IMR-90 (cell line): ENCODE results near the gene FAT2. TPM values are rescaled to one million over a fixed set of nuclear protein-coding genes. Genes with fewer than 3 reads are reported as not detected.

Experiments
- ATAC-seq: fragments of 200-7000 bp; cut with Tn5 transposase; 2 replicates; pipeline ENCODE4 v1.9.1; 2020; ENCODE audit warnings: low read depth, mild to moderate bottlenecking, moderate library complexity
- BruUV-seq: library from RNA; stranded (reverse); fragments of 400-500 nt; replicated peaks from 2 replicates; lab custom pipeline; 2021; lab: Mats Ljungman, UMichigan
- CTCF ChIA-PET: fragments of 300-600 bp; formaldehyde crosslinking; extraction: SDS; loops from one replicate; lab custom pipeline; 2021; ENCODE audit warnings: antibody characterized with exemption; lab: Yijun Ruan, JAX
- POLR2A ChIA-PET: fragments of 300-600 bp; sonication (Branson Sonifier 250); formaldehyde crosslinking; loops from one replicate; lab custom pipeline; 2022; ENCODE audit warnings: antibody characterized with exemption; ENCODE audit not compliant: unreplicated experiment; lab: Charles Lee
- DNase-seq: peaks from one replicate; pipeline ENCODE4 v3.0.0; 2013
- H2AFZ ChIP-seq: replicated peaks from 2 replicates; pipeline ENCODE3; 2013; ENCODE audit warnings: low read length, mild to moderate bottlenecking; ENCODE audit not compliant: poor library complexity
- H2AK5ac ChIP-seq: 2 replicates; pipeline ENCODE4 v1.6.1; 2013; ENCODE audit warnings: low read depth, low read length, inconsistent platforms
- H2AK9ac ChIP-seq: replicated peaks from 2 replicates; pipeline ENCODE3; 2013; ENCODE audit warnings: mild to moderate bottlenecking, low read depth, low read length, moderate library complexity; ENCODE audit not compliant: poor library complexity
- H2BK120ac ChIP-seq: 2 replicates; pipeline ENCODE4 v1.6.1; 2013; ENCODE audit warnings: low read depth, low read length, inconsistent platforms
- H2BK15ac ChIP-seq: 3 replicates; pipeline ENCODE4 v1.6.1; 2013; ENCODE audit warnings: low read depth, low read length, inconsistent platforms
- H2BK20ac ChIP-seq: 2 replicates; pipeline ENCODE4 v1.6.1; 2013; ENCODE audit warnings: low read depth, mild to moderate bottlenecking, inconsistent platforms, low read length, moderate library complexity
- H2BK5ac ChIP-seq: 2 replicates; pipeline ENCODE4 v1.6.1; 2013; ENCODE audit warnings: mild to moderate bottlenecking, low read depth, low read length, inconsistent platforms; ENCODE audit not compliant: poor library complexity, severe bottlenecking
- H3K14ac ChIP-seq: replicated peaks from 2 replicates; pipeline ENCODE4 v1.6.1; 2013; ENCODE audit warnings: low read depth, low read length, inconsistent platforms
- H3K18ac ChIP-seq: 2 replicates; pipeline ENCODE4 v1.6.1; 2013; ENCODE audit warnings: low read depth, low read length, control low read depth
- H3K23ac ChIP-seq: 2 replicates; pipeline ENCODE4 v1.6.1; 2013; ENCODE audit warnings: low read depth, low read length, inconsistent platforms
- H3K27ac ChIP-seq: 2 replicates; pipeline ENCODE4 v1.5.1; 2013; ENCODE audit warnings: mild to moderate bottlenecking, control low read depth, low read length; ENCODE audit not compliant: insufficient read depth
- H3K27me3 ChIP-seq: 2 replicates; pipeline ENCODE4 v1.6.1; 2013; ENCODE audit warnings: low read length; ENCODE audit not compliant: control insufficient read depth, insufficient read depth
- H3K36me3 ChIP-seq: 2 replicates; pipeline ENCODE4 v1.6.1; 2013; ENCODE audit warnings: low read length, mixed read lengths; ENCODE audit not compliant: control insufficient read depth, insufficient read depth
- H3K4ac ChIP-seq: 2 replicates; pipeline ENCODE4 v1.6.1; 2013; ENCODE audit warnings: low read depth, low read length, inconsistent platforms
- H3K4me1 ChIP-seq: 2 replicates; pipeline ENCODE4 v1.6.1; 2013; ENCODE audit warnings: low read length, mixed read lengths; ENCODE audit not compliant: control insufficient read depth, insufficient read depth
- H3K4me2 ChIP-seq: 2 replicates; pipeline ENCODE4 v1.6.1; 2013; ENCODE audit warnings: low read depth, mild to moderate bottlenecking, control low read depth, low read length, moderate library complexity
- H3K4me3 ChIP-seq: 2 replicates; pipeline ENCODE4 v1.5.1; 2013; ENCODE audit warnings: low read depth, mild to moderate bottlenecking, control low read depth, low read length, moderate library complexity; ENCODE audit not compliant: insufficient read depth
- H3K56ac ChIP-seq: 2 replicates; pipeline ENCODE4 v1.6.1; 2013; ENCODE audit warnings: low read length, inconsistent platforms; ENCODE audit not compliant: insufficient read depth; ENCODE audit errors: extremely low read depth
- H3K79me1 ChIP-seq, 2 experiments: 2 replicates each; pipeline ENCODE4 v1.6.1; 2013; ENCODE audit warnings: low read length in 2 of 2, inconsistent platforms in 1 of 2, low read depth in 1 of 2
- H3K9ac ChIP-seq: 2 replicates; pipeline ENCODE4 v1.6.1; 2013; ENCODE audit warnings: low read depth, low read length, control low read depth
- H3K9me1 ChIP-seq: 2 replicates; pipeline ENCODE4 v1.6.1; 2013; ENCODE audit warnings: low read length, inconsistent platforms; ENCODE audit not compliant: insufficient read depth
- H3K9me3 ChIP-seq: 2 replicates; pipeline ENCODE4 v1.6.1; 2013; ENCODE audit warnings: low read length; ENCODE audit not compliant: control insufficient read depth, insufficient read depth
- H4K20me1 ChIP-seq: 2 replicates; pipeline ENCODE4 v1.6.1; 2013; ENCODE audit warnings: low read length, inconsistent platforms; ENCODE audit not compliant: insufficient read depth
- H4K5ac ChIP-seq: 2 replicates; pipeline ENCODE4 v1.6.1; 2013; ENCODE audit warnings: mild to moderate bottlenecking, low read depth, low read length, control low read depth
- H4K8ac ChIP-seq, 2 experiments: 2 replicates each; pipeline ENCODE4 v1.6.1; 2013; ENCODE audit warnings: low read depth in 2 of 2, low read length in 2 of 2, control low read depth in 1 of 2, inconsistent platforms in 1 of 2
- H4K91ac ChIP-seq: 2 replicates; pipeline ENCODE4 v1.6.1; 2013; ENCODE audit warnings: low read depth, low read length, inconsistent platforms; ENCODE audit not compliant: insufficient read depth
- BHLHE40 ChIP-seq: fragments of 150-350 bp; IDR thresholded peaks from 2 replicates; pipeline ENCODE4 v1.6.1; 2016; ENCODE audit warnings: mild to moderate bottlenecking, low read depth, low read length
- CEBPB ChIP-seq: IDR thresholded peaks from 2 replicates; pipeline ENCODE4 v1.6.1; 2012; ENCODE audit warnings: low read depth, low read length, improper control_type of control experiment
- CHD1 ChIP-seq: IDR thresholded peaks from 2 replicates; pipeline ENCODE4 v1.6.1; 2012; ENCODE audit warnings: low read depth, low read length, improper control_type of control experiment
- CTCF ChIP-seq: conservative IDR thresholded peaks from 2 replicates; pipeline ENCODE4 v1.5.1; 2012; ENCODE audit warnings: mild to moderate bottlenecking, low read depth, low read length, improper control_type of control experiment
- ELK1 ChIP-seq: fragments of 150-350 bp; IDR thresholded peaks from 2 replicates; pipeline ENCODE4 v1.6.1; 2016; ENCODE audit warnings: low read depth, mild to moderate bottlenecking, low read length, moderate library complexity, borderline replicate concordance
- FOS ChIP-seq: fragments of 150-350 bp; IDR thresholded peaks from 2 replicates; pipeline ENCODE4 v1.6.1; 2016; ENCODE audit warnings: low read depth, low read length
- MAFK ChIP-seq: IDR thresholded peaks from 2 replicates; pipeline ENCODE4 v1.6.1; 2012; ENCODE audit warnings: low read depth, low read length, improper control_type of control experiment
- MAZ ChIP-seq: IDR thresholded peaks from 2 replicates; pipeline ENCODE4 v1.6.1; 2012; ENCODE audit warnings: low read depth, mild to moderate bottlenecking, low read length, improper control_type of control experiment, moderate library complexity, borderline replicate concordance
- MXI1 ChIP-seq: IDR thresholded peaks from 2 replicates; pipeline ENCODE4 v1.6.1; 2012; ENCODE audit warnings: low read depth, mild to moderate bottlenecking, low read length, moderate library complexity, borderline replicate concordance
- NFE2L2 ChIP-seq: fragments of 150-350 bp; IDR thresholded peaks from 2 replicates; pipeline ENCODE4 v1.6.1; 2016; ENCODE audit warnings: low read depth, mild to moderate bottlenecking, low read length
- POLR2A ChIP-seq: IDR thresholded peaks from 2 replicates; pipeline ENCODE4 v1.6.1; 2012; ENCODE audit warnings: mild to moderate bottlenecking, low read depth, low read length
- RAD21 ChIP-seq: IDR thresholded peaks from 2 replicates; pipeline ENCODE4 v1.6.1; 2012; ENCODE audit warnings: low read length, improper control_type of control experiment
- RCOR1 ChIP-seq: IDR thresholded peaks from 2 replicates; pipeline ENCODE4 v1.6.1; 2012; ENCODE audit warnings: mild to moderate bottlenecking, low read length, improper control_type of control experiment; ENCODE audit not compliant: insufficient replicate concordance
- RFX5 ChIP-seq: IDR thresholded peaks from 2 replicates; pipeline ENCODE4 v1.8.0; 2012; ENCODE audit warnings: low read depth, mild to moderate bottlenecking, low read length, moderate library complexity
- SMC3 ChIP-seq: fragments of 150-350 bp; IDR thresholded peaks from 2 replicates; pipeline ENCODE4 v1.6.1; 2016; ENCODE audit warnings: low read depth, mild to moderate bottlenecking, antibody characterized with exemption, low read length, moderate library complexity
- USF2 ChIP-seq: fragments of 150-350 bp; IDR thresholded peaks from 2 replicates; pipeline ENCODE4 v1.6.1; 2017; ENCODE audit warnings: mild to moderate bottlenecking, antibody characterized with exemption, low read length, low read depth
- WGBS, 2 experiments: methylation state at CpG; one replicate each; pipeline versions ENCODE4 v1.1.5 to v1.1.7; 2013; ENCODE audit warnings: missing lambda C conversion rate in 2 of 2; ENCODE audit not compliant: insufficient read length in 1 of 2; ENCODE audit errors: extremely low coverage in 2 of 2; 5-methylcytosine and 5-hydroxymethylcytosine counted together
- dilution Hi-C: fragments of 300-500 bp; cut with HindIII; formaldehyde crosslinking; loops from one replicate; pipeline ENCODE4 v1.14.3; 2018; ENCODE audit warnings: low sequenced_read_pairs; ENCODE audit not compliant: unreplicated experiment
- in situ Hi-C: fragments of 300-500 bp; cut with MboI; formaldehyde crosslinking; loops from 3 replicates; pipeline ENCODE4 v1.14.3; 2019; ENCODE audit warnings: low sequenced_read_pairs, inconsistent platforms, mixed read lengths
- intact Hi-C: fragments of 100-400 bp; cut with micrococcal nuclease; formaldehyde crosslinking; loops from 2 replicates; pipeline ENCODE4 v1.10.0; 2022
- polyA plus RNA-seq, 3 experiments: library from polyadenylated mRNA; depleted of rRNA; stranded (reverse); fragments of >200 nt; gene quantifications; 2 replicates each; pipeline ENCODE4 v1.2.3, GENCODE V29; 2012; ENCODE audit warnings: low replicate concordance in 1 of 3
- total RNA-seq: library from RNA; depleted of rRNA; stranded (reverse); fragments of >200 nt; gene quantifications from 2 replicates; pipeline ENCODE4 v1.2.3, GENCODE V29; 2012

FAT2 gene
- total and polyA plus RNA-seq, 2 of the 4 experiments (the other 2 are of a cell fraction), result under 0.01 to 0.03 TPM

GRCh38 chr5:151601391-151601790, 10.3 kb upstream of the FAT2 start:
- no peak overlapping the region for H3K4me2 ChIP-seq

More at GRCh38 chr5:151601391-151601790, 10.3 kb upstream of the FAT2 start:
- Histone ChIP-seq H2BK20ac (no peak overlapping the region), H2BK120ac (no peak overlapping the region), H3K79me1 (no peaks in the 10 kb centered on the region), H3K18ac (no peak overlapping the region), H3K4ac (no peak overlapping the region), H3K27me3 (peaks cover 7% of the 10 kb centered on the region), H3K4me1 (no peaks in the 10 kb centered on the region), H3K9ac (no peak overlapping the region), H3K56ac (no peak overlapping the region), H2BK15ac (no peak overlapping the region), H3K9me1 (no peaks in the 10 kb centered on the region), H3K23ac (no peak overlapping the region), H3K9me3 (no peaks in the 10 kb centered on the region), H2AK9ac (no peak overlapping the region), H3K27ac (no peak overlapping the region), H4K8ac (no peak overlapping the region), H3K36me3 (no peaks in the 10 kb centered on the region), H2BK5ac (no peak overlapping the region), H4K20me1 (no peaks in the 10 kb centered on the region), H4K91ac (no peak overlapping the region), H2AFZ (no peak overlapping the region), H3K14ac (no peak overlapping the region), H3K4me3 (no peak overlapping the region), H4K5ac (no peak overlapping the region), H2AK5ac (no peak overlapping the region)
- BruUV-seq, result no TSS peak
- ATAC-seq (no peak), DNase-seq (no peak)
- no CpG with 5 or more reads among the region's 4 CpGs for WGBS, 2 experiments
- in situ Hi-C loops, result no loop called here
- POLR2A ChIA-PET, result no interaction called here
- TF ChIP-seq BHLHE40, result no peak
- no peak for TF ChIP-seq POLR2A
- TF ChIP-seq RCOR1, result no peak
- no peak for TF ChIP-seq USF2
- no peak for TF ChIP-seq MAZ
- TF ChIP-seq MAFK, result no peak
- no peak for TF ChIP-seq RAD21
- no peak for TF ChIP-seq CEBPB
- TF ChIP-seq CTCF, result no peak
- TF ChIP-seq FOS, result no peak
- TF ChIP-seq MXI1, result no peak
- no peak for TF ChIP-seq CHD1
- no peak for TF ChIP-seq SMC3
- TF ChIP-seq RFX5, result no peak
- TF ChIP-seq NFE2L2, result no peak
- no peak for TF ChIP-seq ELK1
- intact Hi-C loops, result no loop called here
- CTCF ChIA-PET, result no interaction called here
- dilution Hi-C loops, result no loop called here
